ENCODE results near the gene CRABP1.

- TF ChIP-seq SUZ12 (IDR thresholded peaks at IDR 0.05; ENCODE audit: extremely low read depth, insufficient read depth, insufficient read length) (no peak), ZNF274 (IDR thresholded peaks at IDR 0.05; ENCODE audit: low read depth, low read length) (no peak), YY1 (IDR thresholded peaks at IDR 0.05; ENCODE audit: insufficient read depth, insufficient read length) (no peak)
These were observed 21.8 kb downstream of the CRABP1 start for GRCh38 chr15:78361771-78362506.
